Endothelial cell (in vitro differentiated cells): ENCODE results near the gene RIN1. TPM values are rescaled to one million over a fixed set of nuclear protein-coding genes. Genes with fewer than 3 reads are reported as not detected.

ENCODE experiments used
- DNase-seq: peaks from one replicate; pipeline ENCODE4 v3.0.0; 2021; ENCODE audit warnings: low spot score
- H3K27ac Mint-ChIP-seq: one replicate; pipeline ENCODE4 v1.8.0; 2021; ENCODE audit warnings: mixed read lengths, inconsistent platforms; ENCODE audit not compliant: unreplicated experiment
- H3K27me3 Mint-ChIP-seq: one replicate; pipeline ENCODE4 v1.8.0; 2021; ENCODE audit warnings: mild to moderate bottlenecking, moderate library complexity, mixed read lengths, inconsistent platforms; ENCODE audit not compliant: unreplicated experiment
- H3K36me3 Mint-ChIP-seq: one replicate; pipeline ENCODE4 v1.8.0; 2021; ENCODE audit warnings: mild to moderate bottlenecking, low read depth, mixed read lengths, inconsistent platforms; ENCODE audit not compliant: unreplicated experiment
- H3K4me1 Mint-ChIP-seq: one replicate; pipeline ENCODE4 v1.8.0; 2021; ENCODE audit warnings: mild to moderate bottlenecking, mixed read lengths, inconsistent platforms; ENCODE audit not compliant: unreplicated experiment
- H3K4me3 Mint-ChIP-seq: one replicate; pipeline ENCODE4 v1.8.0; 2021; ENCODE audit warnings: mild to moderate bottlenecking, mixed read lengths, inconsistent platforms; ENCODE audit not compliant: unreplicated experiment
- H3K9me3 Mint-ChIP-seq: one replicate; pipeline ENCODE4 v1.8.0; 2021; ENCODE audit warnings: mixed read lengths, inconsistent platforms; ENCODE audit not compliant: unreplicated experiment
- CTCF ChIP-seq: fragments of 200-600 bp; sonication (generic); IDR thresholded peaks from one replicate; pipeline ENCODE4 v1.5.0; 2021; ENCODE audit warnings: antibody characterized with exemption; ENCODE audit not compliant: unreplicated experiment
- total RNA-seq: library from RNA; stranded (reverse); fragmentation: NEBNext Ultra II Directional; extraction: Animal tissue kit (Norgen Biotek cat#: 25700); gene quantifications from one replicate; pipeline ENCODE4 v1.2.1, GENCODE V29; 2021; ENCODE audit not compliant: unreplicated experiment

The RIN1 gene
- total RNA-seq, 1 donor from 2014 or later: 4.8 TPM

DNA sequence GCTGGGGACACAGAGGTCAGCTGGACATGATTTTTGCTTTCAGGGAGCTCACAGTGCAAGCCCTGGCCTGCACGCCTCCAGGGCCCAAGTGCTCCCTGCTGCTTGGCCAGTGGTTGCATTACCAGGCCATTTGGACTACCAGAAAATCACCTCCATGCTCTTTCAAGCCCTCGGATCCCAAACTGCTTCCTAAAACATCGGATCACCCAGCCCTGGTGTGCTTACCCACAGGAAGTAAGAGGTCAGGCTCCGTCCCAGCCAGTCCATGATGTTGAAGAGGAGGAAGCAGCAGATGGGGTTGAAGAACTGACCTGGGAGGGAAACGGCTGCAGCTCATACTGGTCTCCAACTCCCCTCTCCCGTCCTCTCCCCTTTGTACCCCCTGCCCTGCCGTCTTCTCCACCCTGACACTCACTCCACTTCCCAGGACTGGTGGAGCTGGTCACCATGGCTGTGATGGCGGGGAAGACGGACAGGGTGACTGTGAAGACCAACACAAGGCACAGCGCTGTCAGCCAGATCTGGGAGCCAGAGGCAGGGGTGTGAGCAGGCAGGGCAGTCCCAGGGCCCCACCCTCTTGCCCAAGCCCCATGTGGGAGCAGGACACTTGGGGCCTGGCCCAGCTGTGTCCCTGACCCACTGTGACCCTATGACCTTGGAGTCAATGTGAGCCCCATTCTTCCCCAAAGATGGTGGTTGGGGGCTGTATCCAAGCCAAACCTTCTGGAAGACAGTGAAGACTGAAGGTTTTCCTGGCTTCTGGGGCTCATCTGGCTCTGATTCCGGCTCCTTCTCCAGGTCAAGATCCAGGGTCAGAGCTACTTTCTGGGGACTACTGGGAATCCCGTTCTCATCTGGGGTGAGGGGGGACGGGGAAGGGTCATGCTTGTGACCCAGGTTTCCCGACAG lies 29.7 kb upstream of the RIN1 start:
- Mint-ChIP-seq H3K36me3 (peaks cover 14% of the 10 kb centered on the region), H3K4me1 (peaks cover 8% of the 10 kb centered on the region), H3K4me3 (no peak overlapping the region), H3K9me3 (no peaks in the 10 kb centered on the region), H3K27ac (no peak overlapping the region), H3K27me3 (peaks cover 17% of the 10 kb centered on the region)
- no peak for TF ChIP-seq CTCF
- DNase-seq: no peak

DNA sequence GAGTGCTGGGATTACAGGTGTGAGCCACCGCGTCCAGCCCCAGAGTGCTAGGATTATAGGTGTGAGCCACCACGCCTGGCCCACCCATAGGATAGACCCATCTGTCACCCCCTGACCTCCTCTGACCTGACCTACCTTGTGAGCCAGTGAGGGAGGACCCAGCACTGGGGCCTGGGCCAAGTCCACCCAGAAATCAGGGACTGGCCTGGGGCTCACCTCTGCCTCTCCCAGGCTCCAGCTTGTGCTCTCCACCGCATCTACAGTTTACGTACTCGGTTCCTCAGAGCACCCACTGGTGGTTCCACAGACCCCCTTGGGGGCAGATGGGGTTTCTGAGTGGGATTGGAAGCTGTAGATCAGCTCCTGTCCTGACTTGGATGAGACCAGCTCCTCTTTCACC lies 28.9 kb upstream of the RIN1 start:
- no peaks in the 10 kb centered on the region for H3K9me3 Mint-ChIP-seq
- peaks cover 5% of the 10 kb centered on the region for H3K4me1 Mint-ChIP-seq
- H3K4me3 Mint-ChIP-seq: no peak overlapping the region
- DNase-seq: no peak
- H3K27me3 Mint-ChIP-seq: peaks cover 13% of the 10 kb centered on the region
- TF ChIP-seq CTCF: no peak
- H3K36me3 Mint-ChIP-seq: peaks cover 13% of the 10 kb centered on the region
- no peak overlapping the region for H3K27ac Mint-ChIP-seq

DNA sequence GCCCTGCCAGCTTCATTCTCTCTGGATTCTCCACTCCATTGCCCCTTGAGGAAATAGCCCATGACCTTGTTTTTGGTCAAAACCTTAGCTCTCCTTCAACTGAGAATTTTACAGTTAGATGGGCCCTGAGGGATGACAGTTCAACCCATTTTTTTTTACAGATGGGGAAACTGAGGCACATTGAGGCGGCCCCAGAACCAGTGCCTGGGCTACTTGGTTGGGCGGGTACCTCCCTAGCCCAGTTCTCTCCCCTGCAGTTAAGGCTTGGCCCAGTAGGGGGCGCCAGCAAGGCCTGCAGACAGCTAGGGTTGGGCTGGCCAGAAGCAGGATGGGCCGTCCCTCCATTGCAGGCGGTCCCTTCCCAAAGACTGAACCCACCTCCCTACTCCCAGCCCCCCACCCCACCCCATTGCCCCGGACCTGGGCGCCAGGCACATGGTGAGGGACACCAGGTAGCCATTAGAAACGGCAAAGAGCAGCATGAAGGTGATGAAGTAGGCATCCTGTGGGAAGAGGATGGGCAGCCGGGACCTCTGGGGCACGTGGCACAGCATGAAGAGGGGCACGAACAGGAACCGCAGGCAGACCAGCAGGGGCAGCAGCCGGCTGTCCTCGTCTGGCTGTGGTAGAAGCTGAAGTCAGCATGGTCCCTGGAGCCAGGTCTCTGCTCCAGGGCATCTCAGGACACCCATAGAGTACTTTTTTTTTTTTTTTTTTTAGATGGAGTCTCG lies 27.7 kb upstream of the RIN1 start:
- peak; percentile 77 for DNase-seq

GRCh38 chr11:66363187-66363601 lies 27.0 kb upstream of the RIN1 start:
- DNase-seq: no peak

More for the DNA sequence above, 27.7 kb upstream of the RIN1 start:
- peak; percentile 88 for TF ChIP-seq CTCF
- Mint-ChIP-seq H3K27ac (no peak overlapping the region), H3K4me1 (no peaks in the 10 kb centered on the region), H3K4me3 (no peak overlapping the region), H3K27me3 (peaks cover 11% of the 10 kb centered on the region), H3K36me3 (peaks cover 9% of the 10 kb centered on the region), H3K9me3 (no peaks in the 10 kb centered on the region)

More at GRCh38 chr11:66363187-66363601, 27.0 kb upstream of the RIN1 start:
- Mint-ChIP-seq H3K27ac (no peak overlapping the region), H3K36me3 (peaks cover 8% of the 10 kb centered on the region), H3K9me3 (no peaks in the 10 kb centered on the region), H3K27me3 (peaks cover 10% of the 10 kb centered on the region), H3K4me1 (no peaks in the 10 kb centered on the region), H3K4me3 (no peak overlapping the region)
- TF ChIP-seq CTCF: no peak
